ENCODE measurements around the gene PDCD11.

Gene PDCD11

GRCh38 chr10:103470761-103471653, 74.6 kb downstream of the PDCD11 start:
- no peak for DNase-seq (ENCODE audit: low read depth)
- no peak overlapping the region for H3K4me3 ChIP-seq (ENCODE audit: low read depth, low read length)
- in situ Hi-C loops (cut with HindIII; ENCODE audit: low sequenced_read_pairs), result loop anchor here (10.0 kb wide), 1 partner anchor 56 kb away; no protein-coding TSS in a partner anchor
- no peak for TF ChIP-seq CTCF (IDR thresholded peaks at IDR 0.05; ENCODE audit: low read depth, low read length, missing control alignments)

- no peak overlapping the region for H3K4me3 ChIP-seq (ENCODE audit: low read depth, low read length)
- TF ChIP-seq CTCF (IDR thresholded peaks at IDR 0.05; ENCODE audit: low read depth, low read length, missing control alignments), result no peak
- in situ Hi-C loops (cut with HindIII; ENCODE audit: low sequenced_read_pairs), result loop anchor here (10.0 kb wide), 1 partner anchor 57 kb away; no protein-coding TSS in a partner anchor
- DNase-seq (ENCODE audit: low read depth), result no peak
These were observed 75.6 kb downstream of the PDCD11 start for GRCh38 chr10:103472005-103472404.

GRCh38 chr10:103473261-103473671, 76.8 kb downstream of the PDCD11 start:
- no peak for TF ChIP-seq CTCF (IDR thresholded peaks at IDR 0.05; ENCODE audit: low read depth, low read length, missing control alignments)
- DNase-seq (ENCODE audit: low read depth), result no peak
- in situ Hi-C loops (cut with HindIII; ENCODE audit: low sequenced_read_pairs), result loop anchor here (10.0 kb wide), 1 partner anchor 58 kb away; no protein-coding TSS in a partner anchor
- H3K4me3 ChIP-seq (ENCODE audit: low read depth, low read length), result no peak overlapping the region

- in situ Hi-C loops (cut with HindIII; ENCODE audit: low sequenced_read_pairs), result loop anchor here (10.0 kb wide), 1 partner anchor 59 kb away; no protein-coding TSS in a partner anchor
- no peak overlapping the region for H3K4me3 ChIP-seq (ENCODE audit: low read depth, low read length)
- no peak for DNase-seq (ENCODE audit: low read depth)
- TF ChIP-seq CTCF (IDR thresholded peaks at IDR 0.05; ENCODE audit: low read depth, low read length, missing control alignments), result no peak
These were observed 77.7 kb downstream of the PDCD11 start for GRCh38 chr10:103474077-103474476.

GRCh38 chr10:103475437-103475836, 79.0 kb downstream of the PDCD11 start:
- no peak for DNase-seq (ENCODE audit: low read depth)
- in situ Hi-C loops (cut with HindIII; ENCODE audit: low sequenced_read_pairs), result loop anchor here (10.0 kb wide), 1 partner anchor 61 kb away; no protein-coding TSS in a partner anchor
- no peak overlapping the region for H3K4me3 ChIP-seq (ENCODE audit: low read depth, low read length)
- TF ChIP-seq CTCF (IDR thresholded peaks at IDR 0.05; ENCODE audit: low read depth, low read length, missing control alignments), result no peak

GRCh38 chr10:103476046-103476768, 79.8 kb downstream of the PDCD11 start:
- no peak overlapping the region for H3K4me3 ChIP-seq (ENCODE audit: low read depth, low read length)
- in situ Hi-C loops (cut with HindIII; ENCODE audit: low sequenced_read_pairs), result loop anchor here (10.0 kb wide), 1 partner anchor 61 kb away; no protein-coding TSS in a partner anchor
- no peak for DNase-seq (ENCODE audit: low read depth)
- TF ChIP-seq CTCF (IDR thresholded peaks at IDR 0.05; ENCODE audit: low read depth, low read length, missing control alignments), result no peak
